GDM1 (cell line): ENCODE measurements around the gene RECK.
"Not testable (repeated sequence)": the region's sequence is repeated elsewhere in the genome, so short reads cannot be mapped to it uniquely, and the experiment has no call there.

Experiments used
- DNase-seq: peaks from one replicate; lab custom pipeline; 2025; lab: John Stamatoyannopoulos, UW

Gene RECK

DNA sequence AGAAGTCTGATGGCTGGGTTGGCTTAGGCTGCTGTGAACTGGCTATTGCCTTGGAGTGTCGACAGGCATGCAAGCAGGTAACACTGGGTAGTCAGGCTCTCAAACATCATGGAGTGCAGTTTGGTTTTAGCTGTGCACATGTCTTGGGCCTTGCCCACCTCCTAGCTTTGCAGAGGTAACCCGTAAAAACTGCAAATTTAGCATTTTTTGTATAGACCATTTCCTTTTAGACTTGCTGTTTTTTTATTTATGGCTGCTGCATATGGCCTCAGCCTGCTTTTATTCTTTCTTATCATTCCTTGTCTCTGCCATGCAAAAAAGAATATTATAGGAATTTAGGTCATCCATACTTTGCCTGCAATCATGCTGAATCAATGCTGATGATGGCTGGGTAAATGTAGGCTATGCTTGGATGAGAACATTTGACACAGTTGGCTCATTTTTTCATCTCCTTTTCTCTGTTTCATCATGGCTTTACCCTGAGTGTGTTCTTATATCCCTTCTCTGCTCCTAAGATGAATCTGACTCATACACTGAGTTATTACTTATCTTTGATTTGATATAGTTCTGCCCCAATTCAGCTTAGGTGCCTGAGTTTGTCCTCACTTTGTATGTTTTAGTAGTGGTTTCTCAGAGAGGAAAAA is 27.2 kb downstream of the RECK start:
- no peak for DNase-seq

DNA sequence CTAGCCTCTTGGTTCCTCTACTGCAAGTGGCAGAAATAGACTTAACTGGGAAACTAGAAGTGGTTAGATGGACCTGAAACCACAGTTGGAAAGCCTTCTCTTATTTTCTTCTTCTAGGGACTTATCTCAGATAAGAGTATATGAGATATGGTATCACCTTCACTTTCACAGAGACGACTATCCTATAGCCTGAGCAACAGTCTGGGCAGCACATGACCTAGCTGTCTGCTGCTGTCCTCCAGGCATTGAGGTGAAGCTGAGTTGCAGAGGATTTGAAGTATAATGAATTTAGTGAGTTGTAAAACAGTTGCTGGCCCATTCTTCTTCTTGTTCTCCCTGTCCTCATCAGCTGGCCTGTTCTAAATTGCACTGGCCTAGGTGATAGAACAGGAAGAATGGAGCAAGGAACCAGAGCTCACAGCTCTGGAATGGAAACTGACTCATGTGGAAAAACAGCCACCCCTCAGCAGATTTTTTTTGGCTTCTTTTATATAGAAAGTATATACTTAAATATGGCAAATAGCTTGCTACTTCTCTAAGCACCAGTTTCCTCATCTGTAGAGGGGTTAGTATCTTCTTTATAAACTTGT is 27.8 kb downstream of the RECK start:
- DNase-seq = no peak

GRCh38 chr9:36074055-36074454 is 37.3 kb downstream of the RECK start:
- DNase-seq = no peak

DNA sequence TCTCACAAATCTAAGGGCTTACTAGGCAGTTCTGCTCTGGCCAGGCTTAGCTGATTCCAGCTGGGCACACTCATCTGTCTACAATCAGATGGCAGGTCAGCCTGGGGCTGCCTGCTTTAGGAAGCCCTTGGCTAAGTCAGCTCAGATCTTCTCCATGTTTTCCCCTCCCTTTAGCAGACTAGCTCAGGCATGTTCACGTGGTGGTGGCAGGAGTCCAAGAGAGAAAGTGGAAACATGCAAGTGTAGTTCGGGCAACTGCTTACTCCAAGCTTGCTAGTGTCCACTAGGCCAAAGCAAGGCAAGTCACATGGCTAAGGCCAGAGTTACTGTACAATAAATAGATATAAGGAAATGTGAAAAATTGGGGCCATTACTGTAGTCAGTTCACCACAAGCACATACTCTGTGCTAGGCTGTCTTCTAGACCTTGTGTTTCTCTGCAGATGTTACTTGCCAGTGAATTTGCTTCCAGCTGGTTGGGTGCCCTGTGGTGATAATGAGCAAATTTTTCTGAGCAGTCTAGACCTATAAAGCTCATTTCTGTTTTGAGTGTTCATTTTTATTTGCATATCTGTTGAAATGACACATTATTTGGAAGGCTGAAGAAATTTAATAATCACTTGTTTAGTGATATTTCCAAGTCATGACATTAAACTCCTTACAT is 38.3 kb downstream of the RECK start:
- DNase-seq = no peak

- DNase-seq = no peak
Measured at GRCh38 chr9:36078051-36078450, 41.3 kb downstream of the RECK start.

GRCh38 chr9:36080519-36080918 is 43.8 kb downstream of the RECK start:
- DNase-seq = no peak

DNA sequence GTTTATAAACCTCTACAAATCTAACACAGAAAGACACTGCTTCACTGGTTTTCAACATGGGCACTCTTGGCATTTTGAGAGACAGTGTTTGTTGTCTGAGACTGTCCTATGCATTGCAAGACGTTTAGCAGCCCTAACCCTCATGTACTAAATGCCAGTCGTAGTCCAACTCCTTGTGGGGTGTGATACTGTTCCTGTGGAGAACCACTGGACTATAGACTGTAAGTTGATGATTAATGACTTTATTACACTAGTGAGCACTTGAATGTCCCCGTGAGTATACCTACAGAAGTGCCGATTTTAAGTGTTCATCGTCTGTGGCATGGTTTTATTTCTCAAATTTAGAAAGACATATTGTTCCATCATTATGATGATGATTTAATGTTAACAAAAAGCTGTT is 46.2 kb downstream of the RECK start:
- no peak for DNase-seq

DNA sequence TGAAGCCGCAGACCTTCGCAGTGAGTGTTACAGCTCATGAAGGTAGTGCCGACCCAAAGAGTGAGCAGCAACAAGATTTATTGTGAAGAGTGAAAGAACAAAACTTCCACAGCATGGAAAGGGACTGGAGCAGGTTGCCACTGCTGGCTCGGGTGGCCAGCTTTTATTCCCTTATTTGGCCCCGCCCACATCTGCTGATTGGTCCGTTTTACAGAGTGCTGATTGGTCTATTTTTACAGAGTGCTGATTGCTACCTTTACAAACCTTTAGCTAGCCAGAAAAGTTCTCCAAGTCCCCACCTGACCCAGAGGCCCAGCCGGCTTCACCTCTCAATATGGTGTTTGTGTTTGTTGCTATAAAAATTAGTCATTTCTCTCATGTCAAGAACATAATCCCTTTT is 49.7 kb downstream of the RECK start:
- DNase-seq = no peak

DNA sequence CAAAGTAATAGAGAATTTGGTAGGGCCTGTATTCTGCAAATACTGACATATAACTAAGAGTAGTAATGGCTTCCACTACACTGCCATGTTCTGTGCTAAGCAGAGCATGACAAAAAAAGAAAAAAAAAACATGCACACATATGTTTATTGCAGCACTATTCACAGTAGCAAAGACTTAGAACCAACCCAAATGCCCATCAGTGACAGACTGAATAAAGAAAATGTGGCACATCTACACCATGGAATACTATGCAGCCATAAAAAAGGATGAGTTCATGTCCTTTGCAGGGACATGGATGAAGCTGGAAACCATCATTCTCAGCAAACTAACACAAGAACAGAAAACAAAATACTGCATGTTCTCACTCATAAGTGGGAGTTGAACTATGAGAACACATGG is 50.3 kb downstream of the RECK start:
- not testable (repeated sequence) for DNase-seq

- no peak for DNase-seq
Measured at GRCh38 chr9:36088020-36088419, 51.3 kb downstream of the RECK start.

DNA sequence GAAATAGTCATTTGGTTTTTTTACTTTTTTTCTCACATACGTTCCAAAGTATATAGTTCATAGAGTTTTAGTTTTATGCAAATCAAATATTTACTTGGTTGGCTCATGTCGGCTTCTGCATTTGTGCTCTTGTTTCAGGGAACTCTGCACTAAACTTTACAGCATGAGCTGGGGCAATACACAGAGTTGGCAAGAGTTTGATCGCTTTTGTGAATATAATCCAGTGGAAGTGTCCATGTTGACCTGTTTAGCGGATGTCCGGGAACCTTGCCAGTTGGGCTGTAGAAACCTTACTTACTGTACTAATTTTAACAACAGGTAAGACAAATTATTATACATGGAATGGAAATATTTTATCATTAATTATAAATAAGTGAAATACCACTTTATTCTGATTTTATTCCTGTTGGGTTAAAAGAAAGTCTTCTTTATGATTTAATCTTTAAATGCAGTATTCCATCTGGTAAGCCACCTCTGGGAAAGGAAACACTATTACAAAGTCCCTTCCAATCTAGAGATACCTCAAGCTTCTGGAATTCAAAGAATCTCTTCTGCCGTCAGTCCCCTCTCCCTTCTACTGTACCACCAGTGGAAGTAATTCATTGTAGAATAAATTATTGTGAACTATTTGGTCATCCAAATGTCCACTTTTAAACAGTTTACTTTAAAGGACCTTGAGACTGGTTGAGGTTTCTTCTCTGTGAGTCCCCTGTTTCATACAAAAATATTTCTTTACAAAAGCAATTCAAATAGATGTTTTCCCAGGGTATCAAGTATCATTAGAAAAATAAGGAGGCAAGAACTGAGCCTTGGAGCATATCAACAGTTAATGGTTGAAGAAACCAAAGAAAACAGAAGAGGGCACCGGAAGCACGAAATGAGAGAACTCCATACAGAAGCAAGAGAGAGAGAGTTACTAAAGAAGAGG is 54.6 kb downstream of the RECK start:
- DNase-seq = no peak

DNA sequence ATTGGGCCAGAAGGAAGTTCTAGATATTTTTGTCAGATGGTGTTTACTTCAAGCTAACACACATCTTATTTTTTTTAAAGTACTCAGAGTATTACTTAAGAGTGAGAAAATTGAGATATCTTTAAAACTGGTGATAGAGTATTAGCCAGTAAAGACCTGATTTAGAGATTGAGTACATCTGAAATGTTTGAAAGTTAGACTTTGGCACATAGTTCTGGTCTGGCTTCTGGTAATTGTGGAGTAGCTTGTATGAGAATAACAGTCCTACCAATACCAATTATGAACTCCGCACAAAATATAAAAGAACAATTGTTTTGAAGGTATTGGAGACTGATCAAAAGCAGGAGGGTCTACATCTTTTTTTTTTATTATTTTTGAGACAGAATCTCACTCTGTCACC is 55.3 kb downstream of the RECK start:
- DNase-seq = no peak

GRCh38 chr9:36092509-36093215 is 55.9 kb downstream of the RECK start:
- no peak for DNase-seq

DNA sequence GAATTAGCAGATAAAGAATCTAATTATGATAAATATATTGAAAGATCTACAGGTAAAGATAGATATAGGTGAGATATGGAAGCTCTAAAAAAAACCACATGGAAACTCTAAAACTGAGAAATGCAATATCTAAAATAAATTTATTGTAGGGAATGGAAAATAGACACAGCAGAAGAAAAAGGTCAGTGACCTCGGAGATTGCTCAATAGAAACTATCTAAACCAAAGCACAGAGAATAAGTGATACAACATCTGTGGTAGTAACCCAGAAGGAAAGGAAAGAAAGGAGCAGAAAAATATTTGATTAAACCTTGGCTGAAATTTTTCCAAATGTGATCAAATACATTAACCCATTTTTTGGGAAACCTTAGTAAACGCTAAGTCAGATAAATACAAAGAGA is 56.7 kb downstream of the RECK start:
- DNase-seq = no peak

- no peak for DNase-seq
Measured at GRCh38 chr9:36099718-36100117, 63.0 kb downstream of the RECK start.

DNA sequence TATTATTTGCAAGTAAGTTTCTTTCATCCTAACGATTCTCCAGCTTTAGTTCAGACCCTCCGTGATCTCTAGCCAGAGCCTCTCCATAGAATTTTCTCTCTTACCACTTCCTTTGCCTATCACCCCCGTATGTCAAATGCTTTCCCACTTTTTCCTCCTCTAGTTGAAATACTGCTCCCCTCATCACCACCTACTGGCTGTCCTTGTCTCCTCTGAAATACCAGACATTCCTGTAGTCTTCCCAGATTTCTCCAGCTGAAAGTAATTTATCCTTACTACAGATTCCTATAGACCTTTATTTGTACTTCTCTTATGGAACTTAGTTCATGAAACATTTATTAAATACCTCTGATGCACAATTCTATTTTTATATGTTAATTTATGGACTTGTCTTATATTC is 63.8 kb downstream of the RECK start:
- no peak for DNase-seq

DNA sequence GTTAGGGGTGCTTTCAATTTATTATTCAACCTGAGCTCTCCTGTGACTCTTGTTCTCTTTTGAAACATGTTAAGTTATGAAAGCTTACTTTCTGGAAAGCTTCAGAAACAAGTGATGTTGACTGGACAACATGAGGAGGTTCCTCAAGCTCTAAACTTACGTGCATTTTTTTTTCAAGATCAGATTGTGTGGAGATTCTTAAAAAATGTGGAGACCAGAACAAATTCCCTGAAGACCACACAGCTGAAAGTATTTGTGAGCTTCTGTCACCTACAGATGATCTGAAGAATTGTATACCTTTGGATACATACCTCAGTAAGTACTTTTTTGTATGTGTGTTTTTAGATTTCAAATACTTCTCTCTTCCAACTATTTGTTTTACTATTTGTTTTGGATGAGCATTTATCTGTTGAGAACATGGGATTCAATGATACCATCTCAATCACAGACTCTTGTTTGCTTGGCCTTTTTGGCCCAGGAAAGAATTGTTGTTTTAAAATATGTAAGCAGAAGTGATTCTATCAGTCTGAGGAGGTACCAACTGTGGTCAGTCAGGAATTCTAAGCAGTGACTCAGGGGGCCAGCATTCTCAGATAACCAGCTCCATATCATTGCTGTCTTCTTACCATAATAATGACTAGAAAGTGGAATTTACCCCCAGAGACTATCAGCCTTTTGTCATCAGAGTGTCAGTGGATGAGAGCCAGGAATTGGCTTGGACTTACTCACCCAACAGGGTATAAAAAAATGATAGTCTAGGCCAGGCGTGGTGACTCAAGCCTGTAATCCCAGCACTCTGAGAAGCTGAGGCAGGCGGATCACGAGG is 65.4 kb downstream of the RECK start:
- no peak for DNase-seq

DNA sequence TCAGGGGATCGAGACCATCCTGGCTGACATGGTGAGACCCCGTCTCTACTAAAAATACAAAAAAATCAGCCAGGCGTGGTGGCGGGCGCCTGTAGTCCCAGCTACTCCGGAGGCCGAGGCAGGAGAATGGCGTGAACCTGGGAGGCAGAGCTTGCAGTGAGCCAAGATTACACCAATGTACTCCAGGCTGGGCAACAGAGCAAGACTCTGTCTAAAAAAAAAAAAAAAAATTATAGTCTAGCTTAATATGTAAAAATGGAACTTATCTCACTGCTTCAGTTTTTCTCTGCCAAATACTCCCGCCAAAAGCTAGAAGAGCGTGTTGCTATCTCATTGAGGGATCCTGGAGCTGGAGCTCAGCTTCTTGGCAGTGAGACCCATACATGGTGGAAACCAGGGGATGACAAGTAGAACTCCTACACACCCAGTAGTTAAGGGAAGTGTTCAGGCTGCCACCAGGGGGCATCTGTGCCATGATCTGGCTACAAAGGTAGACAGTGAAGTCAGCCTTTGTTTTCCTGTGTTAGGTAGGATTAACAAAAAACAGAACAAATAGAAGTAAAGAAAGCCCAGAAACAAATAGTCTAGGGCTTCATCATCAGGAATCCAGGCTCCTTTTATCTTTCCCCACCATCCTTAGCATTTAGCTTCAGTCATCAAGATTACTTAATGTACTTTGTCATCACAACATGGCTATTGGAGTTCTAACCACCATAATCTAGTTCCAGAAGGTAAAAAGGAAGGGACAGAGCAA is 66.2 kb downstream of the RECK start:
- peak; percentile 63 for DNase-seq

DNA sequence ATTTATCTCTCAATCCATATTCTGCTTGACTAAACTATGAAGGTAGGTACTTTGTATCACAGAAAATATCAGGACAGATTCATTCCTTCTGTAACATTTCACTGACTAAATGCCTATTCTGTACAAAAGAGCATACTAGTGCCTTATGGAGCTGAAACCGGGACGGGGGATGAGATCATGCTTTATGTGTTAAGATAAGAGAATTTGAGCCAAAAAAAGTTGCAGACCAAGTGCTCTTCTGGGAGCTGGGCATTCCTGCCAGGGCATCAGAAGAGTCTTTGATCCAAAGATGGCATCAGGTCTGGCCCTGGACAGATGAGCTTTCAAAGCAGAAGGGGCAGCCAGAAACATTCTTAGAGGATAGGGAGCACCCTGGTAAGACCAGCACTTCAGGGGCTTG is 72.4 kb downstream of the RECK start:
- DNase-seq = no peak

DNA sequence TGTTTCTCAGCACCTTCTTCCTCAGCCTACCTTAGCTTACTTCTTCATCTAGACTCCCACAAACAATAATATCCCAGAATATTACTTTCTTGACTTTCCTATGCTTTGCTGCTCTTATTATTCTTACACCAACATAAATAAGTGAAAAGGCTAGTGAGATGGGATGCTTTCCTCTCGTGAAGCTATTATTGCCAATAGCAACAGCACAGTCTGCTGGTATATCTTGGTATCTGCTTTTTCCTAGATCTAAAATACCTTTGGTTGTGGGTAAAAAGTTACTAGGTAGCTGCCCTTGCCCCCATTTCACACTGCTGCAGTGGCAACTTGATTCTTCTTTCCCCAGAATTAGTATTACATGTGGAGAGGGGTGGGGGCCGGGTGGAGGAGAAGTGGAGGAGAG is 73.7 kb downstream of the RECK start:
- no peak for DNase-seq
